Measurements from ENCODE around the gene PITRM1. TPM values are rescaled to one million over a fixed set of nuclear protein-coding genes. Genes with fewer than 3 reads are reported as not detected.
"Not testable (repeated sequence)": the region's sequence is repeated elsewhere in the genome, so short reads cannot be mapped to it uniquely, and the experiment has no call there.

Gene PITRM1
- total RNA-seq, 1 experiment from 2014 or later = 90.1 TPM

DNA sequence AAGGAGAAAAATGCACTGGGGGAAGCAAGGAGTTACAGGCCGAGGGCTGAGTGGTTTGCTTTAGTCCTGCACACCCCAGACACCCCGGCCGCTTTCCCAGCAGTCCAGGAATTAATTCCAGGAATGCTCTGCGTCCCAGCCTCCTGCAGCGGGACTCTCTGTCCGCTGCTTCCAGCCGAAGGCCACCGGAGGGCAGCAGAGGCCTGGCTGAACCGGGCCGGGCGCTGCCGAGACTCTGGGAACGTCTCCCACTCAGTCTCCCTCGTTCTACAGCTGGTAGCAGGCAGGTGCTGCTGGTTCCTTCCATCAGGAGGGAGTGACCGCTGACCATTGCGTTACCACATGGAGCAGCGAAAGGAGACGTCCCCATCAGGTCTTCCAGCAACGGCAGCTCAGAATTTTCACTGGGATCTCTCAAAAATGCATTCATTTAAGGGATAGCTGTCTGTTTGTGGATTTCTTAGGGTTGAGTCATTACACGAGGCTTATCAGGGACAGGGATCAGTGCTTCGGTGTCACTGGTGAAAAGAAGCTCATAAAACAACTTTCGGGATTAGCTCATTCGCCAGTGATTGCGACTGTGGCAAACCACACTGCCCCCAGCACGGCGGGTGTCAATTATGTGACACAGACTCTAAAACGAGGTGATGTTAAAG is 24.9 kb upstream of the PITRM1 start:
- peak; percentile 87 for DNase-seq (ENCODE audit: low read depth)

DNA sequence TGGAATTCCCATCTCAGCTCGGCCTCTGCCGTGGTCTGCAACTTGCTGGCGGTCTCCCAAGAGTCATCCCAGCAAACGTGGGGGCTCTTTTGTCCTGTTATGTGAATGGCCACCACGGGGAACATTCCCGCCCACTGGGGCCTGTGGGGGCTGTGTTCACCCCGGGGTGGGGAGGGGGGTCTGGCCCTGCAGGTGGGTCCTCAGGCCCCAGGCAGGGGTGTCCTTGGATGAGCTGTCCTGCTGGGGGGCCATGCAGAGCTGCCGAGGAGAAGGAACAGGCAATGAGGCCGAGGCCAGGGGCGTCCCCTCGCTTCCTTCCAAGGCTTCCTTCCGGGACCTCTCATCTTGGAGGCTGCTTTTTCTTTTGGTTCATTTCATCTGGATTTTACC is 24.4 kb upstream of the PITRM1 start:
- DNase-seq (ENCODE audit: low read depth) = no peak

DNA sequence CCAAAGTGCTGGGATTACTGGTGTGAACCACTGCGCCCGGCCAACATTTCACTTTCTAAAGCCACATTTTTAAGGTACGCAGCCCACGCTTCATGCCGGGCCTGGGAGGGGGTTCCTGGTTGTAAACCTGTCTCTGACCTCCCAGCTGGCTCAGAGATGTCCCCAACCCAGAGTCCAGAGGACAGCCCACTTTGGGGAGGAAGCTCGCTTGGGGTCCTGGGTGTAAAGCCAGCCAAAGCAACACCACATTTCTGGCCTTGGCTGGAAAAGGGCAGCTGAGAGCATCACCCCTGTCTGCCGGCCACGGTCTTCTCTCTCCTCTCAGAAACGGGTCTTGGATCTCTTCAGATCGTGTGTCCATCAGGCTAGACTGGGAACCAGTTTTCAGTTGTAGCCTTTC is 23.9 kb upstream of the PITRM1 start:
- no peak for DNase-seq (ENCODE audit: low read depth)

DNA sequence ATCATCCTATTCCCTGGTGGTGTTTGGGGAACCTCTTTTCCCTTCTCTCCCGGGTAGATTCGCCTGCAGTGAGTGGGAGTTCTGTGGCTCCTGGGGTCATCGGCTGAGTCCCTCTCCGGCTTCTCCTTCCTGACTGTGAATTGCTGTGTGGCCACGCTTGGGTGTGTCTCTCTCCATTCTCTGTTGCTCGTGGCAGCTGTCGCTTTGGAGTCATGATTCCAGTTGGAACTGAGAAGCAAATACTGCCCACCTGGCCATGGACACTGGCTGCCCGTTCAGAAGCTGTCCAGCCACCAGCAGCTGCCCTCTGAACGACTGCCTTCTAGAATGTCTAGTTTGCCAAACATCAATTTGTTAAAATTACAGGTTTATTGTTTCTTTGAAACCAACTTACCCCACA is 23.1 kb upstream of the PITRM1 start:
- DNase-seq (ENCODE audit: low read depth) = no peak

DNA sequence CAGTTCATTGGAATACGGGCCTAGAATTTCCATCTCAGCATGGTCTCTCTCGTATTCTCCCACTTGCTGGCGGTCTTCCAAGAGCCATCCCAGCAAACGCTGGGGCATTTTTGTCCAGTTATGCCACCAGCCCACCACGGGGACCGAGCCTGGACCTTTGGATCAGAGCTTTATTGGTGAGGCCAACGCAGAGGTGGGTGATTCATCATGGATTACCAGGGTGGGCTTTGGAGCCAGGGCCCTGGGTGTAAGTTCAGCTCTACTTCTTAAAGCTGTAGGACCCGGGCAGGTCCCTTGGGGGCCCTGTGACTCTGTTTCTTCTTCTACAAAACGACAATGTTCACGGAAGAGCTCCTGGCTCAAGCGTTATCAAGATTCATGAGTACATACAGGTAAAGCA is 22.7 kb upstream of the PITRM1 start:
- DNase-seq (ENCODE audit: low read depth) = no peak

DNA sequence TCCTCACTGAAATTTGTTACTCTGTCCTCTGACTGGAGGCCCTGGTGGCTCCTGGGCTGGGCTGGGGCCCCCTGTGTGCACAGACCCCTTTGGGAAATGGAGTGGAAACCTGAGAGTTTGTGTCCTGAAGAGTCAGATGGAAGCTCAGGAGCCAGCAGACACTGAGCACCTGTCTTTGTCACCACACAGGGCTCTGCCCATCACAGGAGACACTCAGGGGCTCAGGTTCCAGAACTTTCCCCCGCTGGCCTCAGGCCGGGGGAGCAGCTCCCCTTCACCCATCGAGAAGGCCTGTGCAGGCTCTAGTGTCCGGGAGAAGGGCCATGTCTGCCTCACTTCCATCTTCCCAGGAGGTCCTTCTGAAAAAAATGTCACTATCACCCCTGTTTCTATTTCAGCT is 22.3 kb upstream of the PITRM1 start:
- no peak for DNase-seq (ENCODE audit: low read depth)

DNA sequence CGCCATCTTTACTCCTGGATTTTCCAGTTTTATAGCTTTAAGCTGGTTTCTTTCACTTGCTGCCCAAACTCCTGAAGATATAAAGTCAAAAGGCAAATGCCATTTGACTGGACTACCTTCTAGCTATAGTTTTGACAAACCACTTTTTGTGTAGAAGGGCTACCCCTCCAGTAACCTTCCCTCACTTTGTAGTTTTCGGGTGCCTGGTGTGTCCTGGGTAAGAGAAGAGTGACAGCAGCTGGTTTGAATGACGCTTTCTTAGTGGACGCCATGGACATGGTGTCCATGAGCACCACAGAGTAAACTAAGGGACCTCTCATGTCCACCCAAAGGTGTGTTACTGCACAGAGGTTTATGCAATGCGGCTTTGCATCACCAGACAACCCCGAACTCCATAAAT is 21.2 kb upstream of the PITRM1 start:
- DNase-seq (ENCODE audit: low read depth) = no peak

DNA sequence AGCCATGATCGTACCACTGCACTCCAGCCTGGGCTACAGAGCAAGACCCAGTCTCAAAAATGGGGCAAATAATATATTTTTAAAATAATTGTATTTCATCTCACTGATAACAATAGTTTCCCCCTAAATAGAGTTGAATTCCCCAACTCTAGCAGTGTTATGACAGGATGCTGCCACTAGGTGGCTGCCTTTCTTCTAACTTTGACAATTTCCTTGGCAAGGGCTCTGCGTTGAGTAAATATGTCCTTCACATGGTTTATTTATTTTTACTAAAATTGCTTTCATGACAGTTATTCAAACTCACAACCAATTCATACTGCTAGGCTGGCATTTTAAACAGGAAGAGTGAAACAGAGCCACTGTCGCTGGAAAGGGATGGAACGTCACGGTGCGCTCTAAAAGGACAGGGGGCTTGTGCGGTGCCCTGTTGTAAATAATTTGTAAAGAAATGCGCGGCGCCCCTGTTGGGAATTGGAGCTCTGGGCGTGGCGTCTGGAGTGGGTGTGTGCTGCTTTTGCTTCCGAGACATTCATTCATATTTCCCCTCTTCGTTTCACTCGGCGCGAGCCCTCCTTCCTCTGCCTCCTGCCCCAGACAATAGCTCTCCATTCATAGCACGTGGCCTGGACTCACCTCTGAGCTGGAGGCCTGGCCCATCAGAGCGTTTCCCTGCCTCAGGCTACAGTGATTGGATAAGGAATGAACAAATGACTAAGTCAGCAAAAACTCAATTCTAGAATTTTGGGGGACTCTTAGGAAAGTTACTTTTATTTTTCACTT is 20.5 kb upstream of the PITRM1 start:
- DNase-seq (ENCODE audit: low read depth) = no peak

DNA sequence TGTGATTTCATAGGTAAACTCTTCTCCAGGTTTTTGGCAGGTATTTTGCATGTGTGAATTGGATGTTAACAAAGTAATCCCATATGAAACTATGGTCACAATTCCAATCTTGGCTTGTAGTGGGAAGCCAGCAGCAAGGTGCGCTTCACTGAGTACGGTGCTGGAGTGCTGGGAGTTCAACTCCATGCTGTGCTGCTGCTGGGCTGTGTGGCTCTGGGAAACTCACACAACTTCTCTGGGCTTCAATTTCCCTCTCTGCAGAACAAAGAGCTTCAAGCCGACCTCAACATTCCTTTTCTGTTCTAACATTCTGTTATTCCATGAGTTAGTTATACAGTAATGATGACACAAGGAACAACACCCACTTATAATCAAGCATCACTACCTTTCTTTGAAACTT is 18.2 kb upstream of the PITRM1 start:
- no peak for DNase-seq (ENCODE audit: low read depth)

DNA sequence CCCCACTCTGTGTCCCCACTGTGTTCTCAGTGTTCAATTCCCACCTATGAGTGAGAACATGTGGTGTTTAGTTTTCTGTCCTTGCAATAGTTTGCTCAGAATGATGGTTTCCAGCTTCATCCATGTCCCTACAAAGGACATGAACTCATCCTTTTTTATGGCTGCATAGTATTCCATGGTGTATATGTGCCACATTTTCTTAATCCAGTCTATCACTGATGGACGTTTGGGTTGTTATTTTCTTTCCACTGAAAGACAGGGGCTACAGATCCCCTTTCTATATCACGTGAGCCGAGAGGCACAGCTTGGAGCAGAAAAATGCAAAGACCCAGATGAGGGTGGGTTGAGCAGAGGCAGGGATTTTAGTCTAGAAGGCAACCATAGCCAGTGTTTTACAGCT is 14.6 kb upstream of the PITRM1 start:
- not testable (repeated sequence) for DNase-seq (ENCODE audit: low read depth)

DNA sequence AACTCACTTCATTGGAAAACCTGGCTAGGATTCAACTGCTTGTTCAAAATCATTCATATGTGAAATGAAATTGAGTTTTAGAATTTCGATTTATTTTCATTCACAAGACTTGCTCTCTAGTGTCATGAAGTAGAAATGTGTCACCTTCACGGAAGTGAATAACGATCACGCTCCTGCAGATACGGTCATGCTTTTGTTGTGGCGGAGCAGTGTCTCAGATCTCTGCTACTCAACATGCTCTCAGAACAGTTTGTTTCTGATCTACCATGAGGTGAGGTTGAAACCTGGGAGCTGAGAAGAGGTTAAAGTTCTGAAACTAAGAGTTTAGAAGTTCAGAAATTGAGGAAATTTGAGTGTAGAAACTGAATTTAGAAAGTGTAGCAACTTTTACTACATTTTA is 13.8 kb upstream of the PITRM1 start:
- no peak for DNase-seq (ENCODE audit: low read depth)

DNA sequence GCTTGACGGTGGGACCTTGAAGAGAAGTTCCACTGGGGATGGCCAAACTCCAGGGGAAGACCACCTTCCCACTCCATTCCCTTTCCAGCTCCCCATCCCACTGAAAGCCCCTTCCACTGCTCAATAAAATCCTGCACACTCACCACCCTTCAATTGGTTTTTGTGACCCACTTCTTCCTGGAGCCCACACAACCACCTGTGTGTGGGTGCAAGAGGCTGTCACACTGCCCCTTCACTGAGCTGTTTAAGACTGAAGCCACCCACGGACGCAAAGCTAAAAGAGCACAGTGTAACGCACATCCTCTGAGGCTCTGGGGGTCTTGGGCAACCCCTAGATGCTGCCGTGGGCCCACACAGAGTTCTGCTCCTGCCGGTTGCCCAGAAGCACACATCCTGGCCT is 12.8 kb upstream of the PITRM1 start:
- DNase-seq (ENCODE audit: low read depth) = no peak

DNA sequence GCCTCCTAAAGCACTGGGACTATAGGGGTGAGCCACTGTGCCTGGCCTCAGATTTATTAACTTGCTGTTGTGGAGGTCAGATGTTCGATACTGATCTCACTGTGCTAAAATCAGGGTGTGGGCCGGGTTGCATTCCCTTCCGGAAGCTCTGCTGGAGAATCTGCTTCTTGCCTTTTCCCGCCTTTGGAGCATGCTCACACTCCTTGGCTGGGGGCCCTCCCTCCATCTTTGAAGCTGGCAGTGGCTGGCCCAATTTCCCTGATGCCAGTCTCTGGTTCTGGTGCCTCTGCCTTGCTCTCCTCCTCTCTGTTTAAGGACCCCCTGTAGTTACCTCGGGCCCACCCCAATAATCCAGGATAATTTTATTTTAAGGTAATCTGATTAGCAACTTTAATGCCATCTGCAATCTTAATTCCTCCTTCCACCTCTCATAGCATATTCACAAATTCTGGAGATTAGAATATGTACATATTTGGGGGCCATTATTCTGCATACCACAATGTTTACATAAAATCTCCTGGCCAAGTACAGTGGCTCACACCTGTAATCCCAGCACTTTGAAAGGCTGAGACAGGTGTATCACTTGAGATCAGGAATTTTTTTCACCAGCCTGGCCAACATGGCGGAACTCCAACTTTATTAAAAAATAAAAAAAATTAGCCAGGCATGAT is 7.9 kb upstream of the PITRM1 start:
- DNase-seq (ENCODE audit: low read depth) = no peak

DNA sequence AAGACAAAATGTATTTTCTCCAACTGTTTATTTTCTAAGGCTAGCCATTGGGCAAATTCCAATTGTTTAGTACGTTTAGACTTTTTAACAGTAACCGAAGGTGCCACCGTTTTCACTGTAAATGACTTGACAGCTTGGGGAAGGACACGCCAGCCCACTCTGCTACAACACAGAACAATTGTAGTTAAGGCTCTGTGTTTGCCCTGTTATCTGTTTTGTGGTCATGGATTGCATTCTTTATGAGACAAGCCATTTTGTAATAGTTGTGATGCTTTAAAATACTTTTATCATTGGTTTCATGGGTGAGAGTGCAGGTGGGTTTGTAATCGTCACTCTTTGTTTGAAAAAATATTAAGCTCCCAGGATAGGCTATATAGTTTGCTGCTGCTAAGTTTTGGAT is 6.6 kb upstream of the PITRM1 start:
- no peak for DNase-seq (ENCODE audit: low read depth)

DNA sequence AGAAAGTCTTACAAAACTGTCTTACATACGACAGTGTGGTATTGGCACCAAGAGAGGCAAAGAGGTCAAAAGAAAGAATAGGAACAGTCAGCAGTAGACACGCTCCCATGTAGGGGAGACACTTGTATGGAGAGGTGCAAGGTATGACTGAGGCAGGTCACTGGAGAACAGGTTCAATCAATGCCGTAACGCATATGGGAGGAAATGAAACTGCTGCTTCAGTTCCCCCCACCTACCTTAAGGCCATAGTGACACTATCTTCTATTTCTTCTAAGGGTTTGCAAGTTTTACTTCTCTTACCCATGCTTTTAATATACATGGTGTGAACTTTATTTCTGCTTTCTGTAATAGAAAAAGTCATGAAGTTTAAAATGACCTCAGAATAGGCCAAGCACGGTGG is 5.5 kb upstream of the PITRM1 start:
- DNase-seq (ENCODE audit: low read depth) = no peak

DNA sequence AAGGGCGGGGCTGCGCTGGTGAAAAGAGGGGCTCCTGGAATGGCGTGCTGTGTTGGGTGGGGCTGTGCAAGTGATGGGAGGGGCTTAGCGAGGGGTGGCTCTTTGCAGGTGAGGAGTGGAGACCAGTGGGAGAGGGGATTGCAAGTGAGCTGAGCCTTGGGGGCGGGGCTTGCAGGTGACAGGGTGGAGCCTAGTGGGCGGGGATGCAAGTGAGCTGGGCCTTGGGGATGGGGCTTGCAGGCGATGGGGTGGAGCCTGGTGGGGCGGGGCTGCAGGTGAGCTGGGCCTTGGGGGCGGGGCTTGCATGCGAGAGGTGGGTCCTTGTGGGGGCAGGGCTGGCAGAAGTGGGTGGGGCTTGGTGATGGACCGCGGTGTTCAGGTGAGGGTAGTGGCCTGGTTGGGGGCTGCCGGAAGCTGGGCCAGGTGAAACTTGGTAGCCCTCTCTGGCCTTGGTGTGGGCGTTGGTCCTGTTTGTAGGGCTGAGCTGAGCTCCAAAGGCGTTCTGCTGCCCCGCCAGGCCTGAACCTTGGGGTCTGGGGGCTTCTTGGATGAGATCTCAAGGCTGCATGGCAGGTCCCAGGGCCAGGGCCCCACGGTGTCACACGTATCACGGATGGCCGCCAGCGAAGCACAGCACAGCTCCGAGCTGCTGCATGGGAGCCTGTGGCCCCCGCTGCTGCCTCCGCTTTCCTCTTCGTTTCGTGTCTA is 743 bp upstream of the PITRM1 start:
- no peak for DNase-seq (ENCODE audit: low read depth)

DNA sequence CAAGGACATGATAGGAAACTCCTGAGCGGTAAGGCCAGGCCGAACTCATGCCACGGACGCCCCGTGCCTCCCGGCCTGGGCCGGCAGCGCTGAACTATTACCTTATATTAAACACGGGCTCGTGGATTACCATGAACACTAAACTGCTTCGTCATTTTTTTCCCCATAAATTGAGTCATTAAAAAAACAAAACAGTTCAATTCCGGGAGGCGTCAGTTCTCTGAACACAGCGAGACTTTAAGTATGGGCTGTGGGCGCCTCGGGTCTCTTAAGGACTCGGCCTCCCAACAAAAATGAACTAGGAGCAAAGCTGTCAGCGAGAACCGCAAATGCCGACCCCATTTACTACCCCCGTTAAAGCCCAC is 519 bp downstream of the PITRM1 start:
- peak; percentile 70 for DNase-seq (ENCODE audit: low read depth)

DNA sequence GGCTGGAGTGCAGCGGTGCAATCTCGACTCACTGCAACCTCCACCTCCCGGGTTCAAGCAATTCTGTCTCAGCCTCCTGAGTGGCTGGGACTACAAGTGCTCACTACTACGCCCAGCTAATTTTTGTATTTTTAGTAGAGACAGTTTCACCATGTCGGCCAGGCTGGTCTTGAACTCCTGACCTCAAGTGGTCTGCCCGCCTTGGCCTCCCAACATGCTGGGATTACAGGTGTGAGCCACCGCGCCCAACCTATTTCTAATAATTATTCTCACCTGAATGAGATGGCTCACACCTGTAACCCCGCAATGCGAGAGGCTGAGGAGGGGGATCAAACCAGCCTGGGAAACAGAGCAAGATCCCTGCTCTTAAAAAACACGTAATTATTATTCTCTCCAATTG is 1.1 kb downstream of the PITRM1 start:
- DNase-seq (ENCODE audit: low read depth) = not testable (repeated sequence)

DNA sequence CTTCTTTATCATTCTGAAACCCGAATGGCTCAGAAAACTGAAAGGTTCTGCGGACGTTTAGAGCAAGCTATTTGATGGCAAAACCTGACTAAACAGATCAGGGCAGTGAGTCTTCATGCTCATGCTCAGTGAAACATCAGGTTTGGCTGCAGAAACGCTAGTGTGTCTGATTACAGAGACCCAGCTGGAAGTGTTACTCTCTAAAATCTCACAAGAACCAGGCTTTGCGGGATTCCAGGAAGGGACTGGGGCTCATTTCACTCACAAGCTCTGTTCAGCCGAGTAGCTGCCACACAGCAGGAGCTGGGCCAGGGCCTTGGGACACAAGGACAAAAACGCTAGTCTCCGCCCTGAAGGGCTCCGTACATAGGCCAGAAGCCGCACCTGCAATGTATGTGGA is 2.9 kb downstream of the PITRM1 start:
- no peak for DNase-seq (ENCODE audit: low read depth)

DNA sequence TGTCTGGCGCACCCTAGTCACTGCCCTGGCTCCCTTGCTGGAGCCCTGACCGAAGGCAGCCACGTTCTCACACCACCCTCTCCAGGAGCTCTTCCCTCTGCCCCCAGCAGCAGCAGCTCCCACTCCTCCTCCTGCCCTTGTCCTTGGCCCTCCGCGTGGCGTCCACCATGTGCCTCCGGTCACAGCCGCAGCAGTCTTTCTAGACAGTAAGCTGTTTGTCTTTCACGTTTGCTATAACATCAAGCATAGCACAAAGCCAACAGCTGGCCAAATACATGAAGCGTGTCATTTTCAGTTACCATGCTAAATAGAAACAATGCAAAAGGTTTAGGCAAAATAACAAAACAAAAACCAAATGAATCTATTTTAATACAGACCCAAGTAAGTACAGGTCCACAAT is 3.3 kb downstream of the PITRM1 start:
- DNase-seq (ENCODE audit: low read depth) = no peak

DNA sequence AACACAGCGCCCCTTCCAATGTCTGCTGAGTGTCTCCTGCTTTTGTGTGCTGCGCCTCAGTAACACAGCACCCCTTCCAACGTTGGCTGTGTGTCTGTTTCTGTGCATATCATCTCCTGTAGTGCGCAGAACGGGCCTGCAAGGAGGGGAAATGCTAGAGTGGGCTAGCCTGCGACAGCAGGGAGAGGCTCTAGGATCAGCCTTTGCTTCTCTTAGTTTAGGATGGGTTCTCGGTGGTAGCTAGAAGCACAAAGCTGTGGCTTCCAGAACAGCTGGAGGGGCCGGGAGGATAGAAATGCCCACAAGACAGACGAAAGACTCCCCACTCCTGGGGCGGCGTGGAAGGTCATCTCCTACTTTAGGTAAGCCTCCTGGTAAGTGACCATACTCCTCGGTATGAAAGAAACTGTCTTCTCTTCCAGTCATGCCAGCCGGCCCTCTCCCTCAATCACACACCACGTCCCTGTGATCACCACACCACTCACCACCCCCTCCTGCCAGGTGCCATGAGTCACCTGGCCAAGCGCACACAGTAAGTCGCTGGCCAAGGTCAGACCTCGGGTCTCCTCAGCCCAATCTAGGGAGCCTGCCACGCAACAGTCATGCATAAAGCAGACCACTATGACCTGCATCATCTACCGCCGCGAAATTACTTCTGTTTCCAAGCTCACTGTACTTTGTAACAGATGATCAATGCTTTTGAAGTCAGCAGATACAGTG is 4.8 kb downstream of the PITRM1 start:
- no peak for DNase-seq (ENCODE audit: low read depth)

Measured in HT1080 (cell line).